Right atrium auricular region (tissue), 2 donors: ENCODE data around the gene TOMM22. TPM values are rescaled to one million over a fixed set of nuclear protein-coding genes. Genes with fewer than 3 reads are reported as not detected.

Experiments used
- DNase-seq: peaks from one replicate; pipeline ENCODE4 v3.0.0-alpha.2; 2019; ENCODE audit warnings: low spot score
- H3K27ac ChIP-seq, 2 donors: fragments of 200-600 bp; sonication (generic); 1 replicate in 1 of 2; 2 replicates in 1 of 2; pipeline ENCODE4 v1.5.1; 2016 to 2019
- H3K27me3 ChIP-seq, 2 donors: fragments of 200-600 bp; sonication (generic); one replicate each; pipeline versions ENCODE4 v1.5.1 to v1.6.0; 2017 to 2019
- H3K36me3 ChIP-seq: fragments of 200-600 bp; sonication (generic); one replicate; pipeline ENCODE4 v1.5.1; 2016
- H3K4me1 ChIP-seq, 2 donors: fragments of 200-600 bp; sonication (generic); one replicate each; pipeline versions ENCODE4 v1.5.1 to v1.6.0; 2017 to 2019
- H3K4me3 ChIP-seq, 2 donors: fragments of 200-600 bp; sonication (generic); 1 replicate in 1 of 2; 2 replicates in 1 of 2; pipeline ENCODE4 v1.5.1; 2017 to 2019; ENCODE audit warnings: mild to moderate bottlenecking in 1 of 2, moderate library complexity in 1 of 2
- H3K9me3 ChIP-seq, 2 donors: fragments of 200-600 bp; sonication (generic); one replicate each; pipeline ENCODE4 v1.5.1; 2019
- CTCF ChIP-seq, 2 donors: fragments of 200-600 bp; sonication (generic); IDR thresholded peaks; one replicate each; pipeline ENCODE4 v1.5.1; 2019; ENCODE audit warnings: antibody characterized with exemption in 2 of 2
- total RNA-seq, 2 donors: library from RNA; depleted of rRNA; stranded (reverse); fragments of >200 nt; gene quantifications; one replicate each; pipeline ENCODE4 v1.1.0, GENCODE V29; 2016

TOMM22 gene
- total RNA-seq, 2 donors from 2014 or later: 36.9 to 42.5 TPM

- peak overlapping the region; percentile 68 to 100 for H3K27ac ChIP-seq
- H3K4me3 ChIP-seq: peak overlapping the region in 1 of 2 donors; percentile 94
- TF ChIP-seq CTCF (IDR thresholded peaks at IDR 0.05): no peak
- no peak for DNase-seq
- H3K4me1 ChIP-seq: peaks cover 0 to 57% of the 10 kb centered on the region in 2 donors
- H3K9me3 ChIP-seq: no peaks in the 10 kb centered on the region
- H3K36me3 ChIP-seq: no peaks in the 10 kb centered on the region
- H3K27me3 ChIP-seq: no peaks in the 10 kb centered on the region
Observed at GRCh38 chr22:38697425-38698089, 15.8 kb downstream of the TOMM22 start.

GRCh38 chr22:38698407-38699094 is 16.8 kb downstream of the TOMM22 start:
- Histone ChIP-seq H3K4me1 (peaks cover 0 to 57% of the 10 kb centered on the region in 2 donors), H3K27ac (peak overlapping the region; percentile 97 to 100), H3K9me3 (no peaks in the 10 kb centered on the region), H3K4me3 (peak overlapping the region; percentile 65 to 94), H3K36me3 (no peaks in the 10 kb centered on the region), H3K27me3 (no peaks in the 10 kb centered on the region)
- TF ChIP-seq CTCF (IDR thresholded peaks at IDR 0.05): no peak
- DNase-seq: no peak

- Histone ChIP-seq H3K4me1 (peaks cover 0 to 57% of the 10 kb centered on the region in 2 donors), H3K4me3 (peak overlapping the region; percentile 65 to 94), H3K9me3 (no peaks in the 10 kb centered on the region), H3K27me3 (no peaks in the 10 kb centered on the region), H3K27ac (peak overlapping the region; percentile 97 to 100), H3K36me3 (no peaks in the 10 kb centered on the region)
- DNase-seq: no peak
- TF ChIP-seq CTCF (IDR thresholded peaks at IDR 0.05): no peak
Observed at GRCh38 chr22:38699143-38699542, 17.4 kb downstream of the TOMM22 start.

GRCh38 chr22:38699784-38700183 is 18.0 kb downstream of the TOMM22 start:
- no peak for DNase-seq
- TF ChIP-seq CTCF (IDR thresholded peaks at IDR 0.05): no peak
- no peaks in the 10 kb centered on the region for H3K9me3 ChIP-seq
- peak overlapping the region; percentile 65 to 94 for H3K4me3 ChIP-seq
- H3K36me3 ChIP-seq: no peaks in the 10 kb centered on the region
- peak overlapping the region; percentile 97 to 100 for H3K27ac ChIP-seq
- H3K27me3 ChIP-seq: no peaks in the 10 kb centered on the region
- H3K4me1 ChIP-seq: peaks cover 0 to 62% of the 10 kb centered on the region in 2 donors

- Histone ChIP-seq H3K27me3 (no peaks in the 10 kb centered on the region), H3K4me1 (peaks cover 0 to 60% of the 10 kb centered on the region in 2 donors), H3K36me3 (no peaks in the 10 kb centered on the region), H3K4me3 (peak overlapping the region; percentile 65 to 94), H3K27ac (peak overlapping the region; percentile 97 to 100), H3K9me3 (no peaks in the 10 kb centered on the region)
- TF ChIP-seq CTCF (IDR thresholded peaks at IDR 0.05): no peak
- DNase-seq: peak; percentile 70
Observed at GRCh38 chr22:38700270-38700788, 18.6 kb downstream of the TOMM22 start.
